MM.1S (cell line): Measurements from ENCODE around the gene SNX3.

Experiments
- EZH2 ChIP-seq: fragments of 300-600 bp; sonication (generic); optimal IDR thresholded peaks from 2 replicates; pipeline ENCODE3; 2017; ENCODE audit warnings: low read depth, mild to moderate bottlenecking, antibody characterized with exemption, low read length, mixed read lengths
- TF ChIP-seq, protein P1 (sequence below): fragments of 300-600 bp; sonication (generic); IDR thresholded peaks from 2 replicates; pipeline ENCODE4 v1.5.1; 2016; ENCODE audit warnings: antibody characterized with exemption, low read length, mixed read lengths

DNA sequence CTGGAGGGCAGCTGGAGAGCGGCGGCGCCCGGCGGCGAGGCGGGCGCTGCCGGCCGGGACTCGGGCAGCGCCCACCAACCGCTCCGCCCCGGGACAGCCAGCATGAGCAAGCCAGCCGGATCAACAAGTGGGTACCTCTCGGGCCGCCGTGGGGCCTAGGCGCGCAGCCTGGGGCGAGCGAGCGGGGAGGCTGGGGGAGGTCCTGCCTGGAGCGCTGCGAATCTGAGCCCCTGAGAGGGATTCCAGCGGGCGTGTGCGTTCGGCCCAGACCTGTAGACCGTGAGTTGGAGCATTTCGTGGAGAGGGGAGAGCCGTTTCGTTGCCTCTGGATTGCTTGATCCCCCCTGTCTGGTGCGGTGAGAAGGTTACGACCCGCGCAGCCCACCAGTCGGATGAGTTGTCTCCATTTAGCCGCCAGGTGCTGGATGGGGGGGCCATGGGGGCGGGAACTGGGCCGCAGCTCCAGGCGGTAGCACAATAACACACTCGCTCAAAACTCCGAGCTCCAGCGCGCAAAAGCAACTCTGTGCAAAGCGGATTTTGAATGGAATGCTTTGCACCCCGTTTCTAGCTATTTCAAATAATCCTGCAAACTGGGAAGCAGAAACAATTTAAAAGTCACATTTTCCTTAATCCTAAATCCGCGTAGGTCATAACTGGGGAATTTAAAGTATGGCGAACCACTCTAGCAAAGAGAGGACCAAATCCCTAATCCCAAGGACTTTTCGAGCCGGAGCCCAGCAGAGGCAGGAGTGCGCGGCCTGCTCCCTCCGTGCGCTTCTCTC lies 94.0 kb downstream of the SNX3 start:
- TF ChIP-seq, protein P1, sequence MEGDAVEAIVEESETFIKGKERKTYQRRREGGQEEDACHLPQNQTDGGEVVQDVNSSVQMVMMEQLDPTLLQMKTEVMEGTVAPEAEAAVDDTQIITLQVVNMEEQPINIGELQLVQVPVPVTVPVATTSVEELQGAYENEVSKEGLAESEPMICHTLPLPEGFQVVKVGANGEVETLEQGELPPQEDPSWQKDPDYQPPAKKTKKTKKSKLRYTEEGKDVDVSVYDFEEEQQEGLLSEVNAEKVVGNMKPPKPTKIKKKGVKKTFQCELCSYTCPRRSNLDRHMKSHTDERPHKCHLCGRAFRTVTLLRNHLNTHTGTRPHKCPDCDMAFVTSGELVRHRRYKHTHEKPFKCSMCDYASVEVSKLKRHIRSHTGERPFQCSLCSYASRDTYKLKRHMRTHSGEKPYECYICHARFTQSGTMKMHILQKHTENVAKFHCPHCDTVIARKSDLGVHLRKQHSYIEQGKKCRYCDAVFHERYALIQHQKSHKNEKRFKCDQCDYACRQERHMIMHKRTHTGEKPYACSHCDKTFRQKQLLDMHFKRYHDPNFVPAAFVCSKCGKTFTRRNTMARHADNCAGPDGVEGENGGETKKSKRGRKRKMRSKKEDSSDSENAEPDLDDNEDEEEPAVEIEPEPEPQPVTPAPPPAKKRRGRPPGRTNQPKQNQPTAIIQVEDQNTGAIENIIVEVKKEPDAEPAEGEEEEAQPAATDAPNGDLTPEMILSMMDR = no peak
- TF ChIP-seq EZH2 = no peak
